ENCODE data around the gene INO80B.

GRCh38 chr2:74417197-74417596 is 37.7 kb upstream of the INO80B start:
- TF ChIP-seq CTCF (IDR thresholded peaks at IDR 0.05; ENCODE audit: low read depth, low read length, poor library complexity, severe bottlenecking) = no peak
- no peak for TF ChIP-seq EZH2phosphoT487 (IDR thresholded peaks at IDR 0.05; ENCODE audit: borderline replicate concordance, low read length)
